Activated CD4-positive, alpha-beta T cell treated with anti-CD3 and anti-CD28 coated beads for 48 hours (primary cell): ENCODE results near the gene SLIT1.

Source experiments
- DNase-seq: peaks from one replicate; pipeline ENCODE4 v3.0.0-alpha.2; 2020

Gene SLIT1

GRCh38 chr10:96992721-96993120 is 193.0 kb downstream of the SLIT1 start:
- no peak for DNase-seq

- DNase-seq: no peak
These were observed 194.4 kb downstream of the SLIT1 start for GRCh38 chr10:96991313-96991841.

GRCh38 chr10:96988426-96988825 is 197.3 kb downstream of the SLIT1 start:
- DNase-seq: no peak

- DNase-seq: no peak
These were observed 197.9 kb downstream of the SLIT1 start for GRCh38 chr10:96987842-96988175.

- no peak for DNase-seq
These were observed 198.5 kb downstream of the SLIT1 start for GRCh38 chr10:96987141-96987841.

- DNase-seq: no peak
These were observed 199.4 kb downstream of the SLIT1 start for GRCh38 chr10:96986200-96986856.

- DNase-seq: no peak
These were observed 201.1 kb downstream of the SLIT1 start for GRCh38 chr10:96984541-96985131.

- no peak for DNase-seq
These were observed 203.4 kb downstream of the SLIT1 start for GRCh38 chr10:96982149-96982930.

- DNase-seq: no peak
These were observed 207.1 kb downstream of the SLIT1 start for GRCh38 chr10:96978621-96979154.

GRCh38 chr10:96975136-96975535 is 210.6 kb downstream of the SLIT1 start:
- no peak for DNase-seq

- no peak for DNase-seq
These were observed 211.7 kb downstream of the SLIT1 start for GRCh38 chr10:96973809-96974747.

- no peak for DNase-seq
These were observed 213.5 kb downstream of the SLIT1 start for GRCh38 chr10:96972264-96972663.

GRCh38 chr10:96971324-96971723 is 214.4 kb downstream of the SLIT1 start:
- DNase-seq: no peak

GRCh38 chr10:96968682-96969423 is 216.9 kb downstream of the SLIT1 start:
- no peak for DNase-seq

GRCh38 chr10:96967847-96968246 is 217.9 kb downstream of the SLIT1 start:
- DNase-seq: no peak

GRCh38 chr10:96964131-96964530 is 221.6 kb downstream of the SLIT1 start:
- no peak for DNase-seq

GRCh38 chr10:96960872-96961271 is 224.9 kb downstream of the SLIT1 start:
- DNase-seq: no peak

GRCh38 chr10:96959733-96960132 is 226.0 kb downstream of the SLIT1 start:
- no peak for DNase-seq

GRCh38 chr10:96958071-96958470 is 227.7 kb downstream of the SLIT1 start:
- DNase-seq: no peak

GRCh38 chr10:96955794-96956193 is 230.0 kb downstream of the SLIT1 start:
- DNase-seq: no peak

GRCh38 chr10:96951954-96952353 is 233.8 kb downstream of the SLIT1 start:
- DNase-seq: no peak
